BLaER1 treated with 17β-estradiol and CSF1 and Interleukin-3, amounts not matched to agents 10 nM and 100 nM (cell line): ENCODE measurements around the gene DAO.

Source experiments
- H3K27ac ChIP-seq, 11 experiments: shearing (Covaris generic); formaldehyde crosslinking; 2 replicates each; pipeline ENCODE4 v1.8.1; 2022
- H3K27me3 ChIP-seq, 11 experiments: shearing (Covaris generic); formaldehyde crosslinking; 2 replicates each; pipeline ENCODE4 v1.8.1; 2022
- H3K36me3 ChIP-seq, 11 experiments: shearing (Covaris generic); formaldehyde crosslinking; 2 replicates each; pipeline ENCODE4 v1.8.1; 2022
- H3K4me1 ChIP-seq, 10 experiments: shearing (Covaris generic); formaldehyde crosslinking; 2 replicates each; pipeline ENCODE4 v1.8.1; 2022
- H3K4me2 ChIP-seq, 11 experiments: shearing (Covaris generic); formaldehyde crosslinking; 2 replicates each; pipeline ENCODE4 v1.8.1; 2022
- H3K4me3 ChIP-seq, 10 experiments: shearing (Covaris generic); formaldehyde crosslinking; 2 replicates each; pipeline ENCODE4 v1.8.1; 2022
- H3K9ac ChIP-seq, 11 experiments: shearing (Covaris generic); formaldehyde crosslinking; 2 replicates each; pipeline ENCODE4 v1.8.1; 2022
- H3K9me3 ChIP-seq, 11 experiments: shearing (Covaris generic); formaldehyde crosslinking; replicated peaks in 1 of 11; 2 replicates each; pipeline ENCODE4 v1.8.1; 2022
- H4K20me1 ChIP-seq, 11 experiments: shearing (Covaris generic); formaldehyde crosslinking; 2 replicates each; pipeline ENCODE4 v1.8.1; 2022
- Cebpa-rat ChIP-seq, 11 experiments: shearing (Covaris generic); IDR thresholded peaks; 2 replicates each; pipeline ENCODE4 v1.8.1; 2022

The DAO gene

GRCh38 chr12:108879615-108880254 lies at the start of gene DAO:
Gene DAO (plus strand): TSS chr12:108880092. CDS start chr12:108885007, 4,915 bp downstream.
- Histone ChIP-seq H3K4me1 (peaks cover 0 to 9% (median 0%) of the 10 kb centered on the region in 10 experiments; a peak in 3 of 20 replicates), H3K27me3 (no peaks in the 10 kb centered on the region), H3K9me3 (peaks cover 0 to 5% (median 0%) of the 10 kb centered on the region in 11 experiments; a peak in 3 of 22 replicates), H3K9ac (no peak within 1 kb of the TSS), H3K4me3 (no peak within 1 kb of the TSS), H4K20me1 (no peaks in the 10 kb centered on the region), H3K36me3 (no peaks in the 10 kb centered on the region), H3K27ac (no peak within 1 kb of the TSS), H3K4me2 (no peak within 1 kb of the TSS)
- TF ChIP-seq Cebpa-rat (IDR thresholded peaks at IDR 0.05) = no peak

- H3K4me1 ChIP-seq = peaks cover 20 to 50% (median 33%) of the 10 kb centered on the region in 10 experiments
- no peak overlapping the region for H3K4me2 ChIP-seq
- peaks cover 0 to 15% (median 0%) of the 10 kb centered on the region in 11 experiments; a peak in 4 of 22 replicates for H4K20me1 ChIP-seq
- H3K36me3 ChIP-seq = peaks cover 26 to 75% (median 60%) of the 10 kb centered on the region in 11 experiments; a peak in 20 of 22 replicates
- no peaks in the 10 kb centered on the region for H3K9me3 ChIP-seq
- H3K27me3 ChIP-seq = no peaks in the 10 kb centered on the region
- no peak overlapping the region for H3K9ac ChIP-seq
- H3K4me3 ChIP-seq = no peak overlapping the region
- no peak for TF ChIP-seq Cebpa-rat (IDR thresholded peaks at IDR 0.05)
- no peak overlapping the region for H3K27ac ChIP-seq
Measured at GRCh38 chr12:108831309-108831991, 48.4 kb upstream of the DAO start.

DNA sequence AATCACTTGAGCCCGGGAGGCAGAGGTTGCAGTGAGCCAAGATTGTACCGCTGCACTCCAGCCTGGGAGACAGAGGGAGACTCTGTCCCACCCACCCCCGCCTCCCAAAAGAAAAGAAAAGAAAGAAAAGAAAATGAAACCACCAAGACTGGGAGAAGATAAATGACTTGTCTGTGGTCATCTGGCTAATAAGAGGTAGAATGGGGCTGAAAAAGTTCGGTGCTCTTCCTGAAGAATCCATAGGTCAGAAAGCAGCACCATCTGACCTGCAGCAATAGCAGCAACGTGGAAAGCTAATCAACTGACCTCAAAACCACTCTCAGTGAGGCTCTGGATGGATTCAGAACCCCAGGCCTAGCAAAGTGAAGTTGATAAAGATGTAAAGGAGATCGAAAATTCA lies 47.7 kb upstream of the DAO start:
- no peak for TF ChIP-seq Cebpa-rat (IDR thresholded peaks at IDR 0.05)
- Histone ChIP-seq H3K4me2 (no peak overlapping the region), H3K36me3 (peaks cover 30 to 82% (median 61%) of the 10 kb centered on the region in 11 experiments; a peak in 21 of 22 replicates), H3K9ac (no peak overlapping the region), H3K27ac (no peak overlapping the region), H3K4me3 (no peak overlapping the region), H4K20me1 (peaks cover 0 to 7% (median 0%) of the 10 kb centered on the region in 11 experiments; a peak in 4 of 22 replicates), H3K9me3 (no peaks in the 10 kb centered on the region), H3K27me3 (no peaks in the 10 kb centered on the region), H3K4me1 (peaks cover 14 to 50% (median 33%) of the 10 kb centered on the region in 10 experiments)

DNA sequence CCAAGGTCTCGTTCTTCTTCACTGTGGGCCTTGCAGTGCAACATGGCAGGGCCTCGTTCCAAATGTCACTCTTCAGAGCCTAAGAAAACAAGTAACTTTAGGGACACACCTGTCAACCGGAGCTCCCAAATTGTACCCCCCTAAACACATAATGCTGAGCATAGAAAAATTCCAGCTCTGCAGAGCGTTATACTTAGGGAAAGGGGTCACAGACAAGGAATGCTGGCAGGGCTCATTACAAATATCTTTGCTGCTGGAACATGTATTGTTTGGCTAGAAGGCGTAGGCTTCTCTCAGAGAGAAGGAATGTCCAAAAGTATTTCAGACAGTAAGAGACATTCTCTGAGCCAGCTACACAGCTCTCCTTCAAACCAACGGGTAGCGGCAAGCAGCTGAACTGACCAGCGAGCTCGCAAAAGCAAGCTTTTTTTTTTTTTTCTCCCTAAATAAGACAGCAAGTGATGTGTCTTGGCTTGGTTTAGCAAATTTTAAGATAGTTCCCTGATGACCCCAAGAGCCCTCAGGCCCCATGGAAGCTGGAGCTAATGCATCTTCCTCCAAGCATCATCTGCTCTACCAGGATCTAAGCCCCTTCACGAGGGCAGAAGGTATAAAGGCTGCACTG lies 47.0 kb upstream of the DAO start:
- peaks cover 0 to 5% (median 0%) of the 10 kb centered on the region in 11 experiments; a peak in 3 of 22 replicates for H4K20me1 ChIP-seq
- H3K9me3 ChIP-seq = no peaks in the 10 kb centered on the region
- H3K36me3 ChIP-seq = peaks cover 32 to 79% (median 61%) of the 10 kb centered on the region in 11 experiments; a peak in 21 of 22 replicates
- H3K4me2 ChIP-seq = no peak overlapping the region
- H3K27ac ChIP-seq = no peak overlapping the region
- no peaks in the 10 kb centered on the region for H3K27me3 ChIP-seq
- H3K4me1 ChIP-seq = peaks cover 12 to 50% (median 33%) of the 10 kb centered on the region in 10 experiments
- no peak overlapping the region for H3K4me3 ChIP-seq
- no peak overlapping the region for H3K9ac ChIP-seq
- no peak for TF ChIP-seq Cebpa-rat (IDR thresholded peaks at IDR 0.05)

DNA sequence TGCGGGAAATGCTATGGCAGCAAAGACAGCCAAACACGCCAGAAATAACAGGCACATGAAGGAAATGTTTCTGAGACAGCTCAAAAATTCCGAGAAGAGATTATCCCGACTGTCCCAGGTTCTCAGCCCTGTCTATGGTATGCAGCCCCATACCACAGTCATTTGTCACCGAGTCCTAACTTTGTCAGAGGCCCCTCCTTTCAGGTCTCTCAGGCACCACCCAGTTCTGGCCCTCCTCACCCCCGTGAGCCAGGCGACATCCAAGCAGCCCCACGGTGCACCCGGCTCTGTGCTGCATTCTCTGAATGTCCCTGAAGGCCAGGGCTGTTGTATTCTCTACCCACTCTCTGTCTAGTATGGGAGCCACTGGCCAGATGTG lies 46.5 kb upstream of the DAO start:
- Histone ChIP-seq H3K4me1 (peaks cover 12 to 50% (median 33%) of the 10 kb centered on the region in 10 experiments), H3K4me2 (no peak overlapping the region), H3K27me3 (no peaks in the 10 kb centered on the region), H3K4me3 (no peak overlapping the region), H3K9me3 (no peaks in the 10 kb centered on the region), H3K9ac (no peak overlapping the region), H3K36me3 (peaks cover 32 to 74% (median 61%) of the 10 kb centered on the region in 11 experiments; a peak in 21 of 22 replicates), H3K27ac (no peak overlapping the region), H4K20me1 (peaks cover 0 to 5% (median 0%) of the 10 kb centered on the region in 11 experiments; a peak in 3 of 22 replicates)
- no peak for TF ChIP-seq Cebpa-rat (IDR thresholded peaks at IDR 0.05)

DNA sequence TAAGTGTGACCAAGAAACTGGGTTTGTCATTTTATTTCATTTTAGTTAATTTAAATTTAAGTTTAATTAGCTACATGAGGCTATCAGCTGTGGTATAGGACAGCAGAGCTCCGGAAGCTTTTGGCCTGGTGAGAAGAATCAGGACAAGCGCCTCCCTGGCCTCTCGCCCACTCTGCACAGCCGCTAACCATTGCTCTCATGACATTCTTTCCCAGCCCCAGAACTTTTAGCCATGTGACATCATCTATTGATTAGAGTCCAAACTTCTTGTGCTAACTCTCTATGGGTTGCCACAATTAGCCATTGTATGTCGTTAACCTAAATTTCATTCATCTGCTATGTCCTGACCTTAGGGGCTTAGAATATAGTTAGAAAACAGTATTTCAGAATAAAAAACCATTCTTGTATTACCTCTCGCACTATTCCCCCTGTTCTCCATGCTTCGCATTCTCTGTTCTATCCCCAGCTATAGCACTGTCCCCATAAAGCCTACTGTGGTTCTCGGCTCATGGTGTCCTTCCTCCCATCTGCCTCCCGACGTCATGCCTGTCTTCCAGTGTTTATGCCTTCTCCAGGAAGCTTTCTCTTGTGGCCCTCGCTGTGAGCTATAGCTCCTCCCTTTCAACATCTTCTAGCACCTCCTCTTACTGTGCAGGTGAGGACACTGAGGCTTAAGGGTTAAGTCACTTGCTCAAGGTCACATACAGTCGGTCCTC lies 46.0 kb upstream of the DAO start:
- Histone ChIP-seq H3K4me3 (no peak overlapping the region), H4K20me1 (peaks cover 0 to 5% (median 0%) of the 10 kb centered on the region in 11 experiments; a peak in 3 of 22 replicates), H3K27ac (no peak overlapping the region), H3K9ac (no peak overlapping the region), H3K9me3 (no peaks in the 10 kb centered on the region), H3K4me1 (peaks cover 15 to 50% (median 34%) of the 10 kb centered on the region in 10 experiments), H3K27me3 (no peaks in the 10 kb centered on the region), H3K36me3 (peaks cover 32 to 72% (median 61%) of the 10 kb centered on the region in 11 experiments; a peak in 21 of 22 replicates), H3K4me2 (no peak overlapping the region)
- TF ChIP-seq Cebpa-rat (IDR thresholded peaks at IDR 0.05) = no peak

GRCh38 chr12:108835860-108836634 lies 43.8 kb upstream of the DAO start:
- peaks cover 33 to 60% (median 53%) of the 10 kb centered on the region in 10 experiments for H3K4me1 ChIP-seq
- no peak overlapping the region for H3K9ac ChIP-seq
- H4K20me1 ChIP-seq = peaks cover 0 to 5% (median 0%) of the 10 kb centered on the region in 11 experiments; a peak in 5 of 22 replicates
- peaks cover 22 to 68% (median 45%) of the 10 kb centered on the region in 11 experiments; a peak in 21 of 22 replicates for H3K36me3 ChIP-seq
- no peak for TF ChIP-seq Cebpa-rat (IDR thresholded peaks at IDR 0.05)
- no peaks in the 10 kb centered on the region for H3K27me3 ChIP-seq
- H3K4me2 ChIP-seq = peak overlapping the region in 3 of 11 experiments; percentile 83 to 90 (median 88); a peak in 5 of 22 replicates
- H3K9me3 ChIP-seq = no peaks in the 10 kb centered on the region
- no peak overlapping the region for H3K4me3 ChIP-seq
- peak overlapping the region in 4 of 11 experiments; percentile 1 to 90 (median 16); a peak in 4 of 22 replicates for H3K27ac ChIP-seq

DNA sequence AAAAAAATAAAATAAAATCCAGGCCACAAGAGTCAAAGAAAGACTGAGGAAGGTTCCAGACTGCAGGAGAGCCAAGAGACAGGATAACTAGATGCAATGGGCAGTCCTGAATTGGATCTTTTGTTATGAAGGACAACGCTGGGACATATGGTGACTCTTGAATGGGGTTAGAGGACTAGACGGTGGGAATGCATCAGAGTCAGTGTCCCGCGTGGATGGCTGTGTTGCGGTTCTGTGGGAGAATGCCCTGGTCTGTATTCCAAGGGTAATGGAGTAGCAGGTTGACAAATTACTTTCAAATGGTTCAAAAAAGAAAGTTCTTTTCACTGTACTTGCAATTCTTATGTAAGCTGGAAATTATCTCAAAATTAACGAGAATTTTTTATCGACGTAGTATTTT lies 42.7 kb upstream of the DAO start:
- peaks cover 21 to 64% (median 40%) of the 10 kb centered on the region in 11 experiments; a peak in 21 of 22 replicates for H3K36me3 ChIP-seq
- H3K4me1 ChIP-seq = peaks cover 33 to 71% (median 60%) of the 10 kb centered on the region in 10 experiments
- H3K27ac ChIP-seq = peak overlapping the region in 10 of 11 experiments; percentile 5 to 91 (median 84); a peak in 14 of 22 replicates
- H3K9me3 ChIP-seq = no peaks in the 10 kb centered on the region
- peak overlapping the region in 7 of 11 experiments; percentile 77 to 90 (median 85); a peak in 14 of 22 replicates for H3K4me2 ChIP-seq
- H3K4me3 ChIP-seq = no peak overlapping the region
- no peak for TF ChIP-seq Cebpa-rat (IDR thresholded peaks at IDR 0.05)
- H3K9ac ChIP-seq = peak overlapping the region in 1 of 11 experiments; percentile 72; a peak in 2 of 22 replicates
- no peaks in the 10 kb centered on the region for H3K27me3 ChIP-seq
- peaks cover 0 to 5% (median 0%) of the 10 kb centered on the region in 11 experiments; a peak in 4 of 22 replicates for H4K20me1 ChIP-seq
